GM21529 (cell line): ENCODE measurements around the gene WLS.
"Not testable (repeated sequence)": the region's sequence is repeated elsewhere in the genome, so short reads cannot be mapped to it uniquely, and the experiment has no call there.

Source experiments
- ATAC-seq: cut with Tn5 transposase; IDR thresholded peaks from one replicate; pipeline ENCODE4 v1.9.1; 2021; ENCODE audit not compliant: unreplicated experiment

WLS gene

DNA sequence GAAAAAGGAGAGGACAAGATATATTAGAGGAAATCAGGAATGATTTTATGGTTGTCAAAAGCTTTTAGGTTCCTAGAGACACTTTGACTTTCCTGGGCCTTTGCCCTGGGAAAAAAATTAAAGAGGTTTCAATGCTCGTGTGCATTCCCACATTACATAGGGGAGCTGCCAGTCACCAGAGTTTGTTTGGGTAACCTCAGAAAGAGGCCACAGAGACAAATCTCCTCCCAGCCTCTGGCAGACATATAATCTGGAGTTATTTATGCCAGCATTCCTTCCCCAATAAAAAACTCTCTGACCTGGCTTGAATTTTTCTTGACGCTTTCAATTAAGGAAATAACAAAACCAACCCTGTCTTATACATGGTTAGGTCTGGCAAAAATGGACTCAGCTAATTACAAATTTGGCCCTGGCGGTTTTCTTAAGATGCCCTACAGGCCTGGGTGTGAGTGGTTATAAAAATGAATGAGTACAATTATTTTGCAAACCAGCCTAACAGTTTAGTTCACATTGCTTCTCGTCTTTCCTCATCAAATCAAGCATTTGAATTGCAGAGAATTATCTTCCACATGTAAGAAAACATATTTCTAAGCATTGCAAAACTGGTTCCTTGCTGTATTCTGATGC is 63.7 kb downstream of the WLS start:
- ATAC-seq: no peak

DNA sequence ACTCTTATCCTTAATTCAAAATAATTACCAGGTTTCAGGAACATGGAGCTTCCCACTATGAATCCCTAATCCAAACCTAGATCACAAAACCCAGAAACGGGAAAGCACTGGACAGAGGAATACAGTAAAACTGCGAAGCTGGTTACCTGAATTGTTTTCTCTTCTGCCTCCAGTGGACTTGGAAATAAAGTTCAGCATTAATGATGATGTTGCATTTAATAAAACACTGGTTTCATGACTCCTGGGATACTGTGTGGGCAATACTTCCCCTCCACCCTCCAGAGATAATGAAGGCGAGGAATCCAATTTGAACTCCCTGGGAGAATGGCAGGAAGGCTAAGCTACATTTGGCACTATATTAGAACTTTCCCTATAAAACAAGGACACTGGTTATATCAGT is 65.1 kb downstream of the WLS start:
- ATAC-seq: no peak

DNA sequence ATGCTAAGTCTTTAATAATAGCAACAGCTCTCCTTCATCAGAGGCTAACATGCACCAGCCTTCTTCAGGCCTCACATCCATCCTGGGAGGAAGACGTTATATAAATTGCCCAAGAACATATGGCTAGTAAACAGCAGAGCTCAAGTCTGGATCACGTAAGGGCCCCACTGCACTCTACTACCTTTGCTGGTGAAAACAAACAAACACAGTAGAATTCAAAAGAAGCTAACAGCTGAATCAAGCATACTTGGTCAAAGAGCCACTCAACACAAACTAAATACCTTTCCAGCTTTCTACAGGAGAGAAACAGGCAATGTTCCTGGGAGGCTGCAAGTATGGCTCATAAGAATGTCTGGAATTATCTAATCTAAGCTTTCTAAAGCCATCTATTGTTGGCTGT is 66.0 kb downstream of the WLS start:
- ATAC-seq: no peak

DNA sequence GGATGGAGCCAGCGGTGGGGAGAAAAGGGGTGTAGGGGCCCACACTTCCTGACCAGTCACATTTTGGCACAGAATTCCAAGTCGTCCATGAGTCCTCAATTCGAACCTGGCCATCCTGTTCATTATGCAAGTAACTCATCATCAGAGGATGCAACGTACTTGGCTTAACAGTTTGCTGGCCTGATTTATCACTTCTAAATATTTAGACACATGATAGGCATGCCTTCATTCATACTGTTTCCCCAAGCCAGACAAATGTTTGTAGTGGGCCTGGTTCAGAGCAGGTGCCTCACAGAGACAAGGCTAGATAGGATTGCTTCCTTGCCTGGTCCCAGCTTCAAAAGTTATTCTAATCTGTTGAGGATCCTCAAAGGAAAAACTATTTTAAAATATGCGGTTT is 66.7 kb downstream of the WLS start:
- ATAC-seq: no peak

DNA sequence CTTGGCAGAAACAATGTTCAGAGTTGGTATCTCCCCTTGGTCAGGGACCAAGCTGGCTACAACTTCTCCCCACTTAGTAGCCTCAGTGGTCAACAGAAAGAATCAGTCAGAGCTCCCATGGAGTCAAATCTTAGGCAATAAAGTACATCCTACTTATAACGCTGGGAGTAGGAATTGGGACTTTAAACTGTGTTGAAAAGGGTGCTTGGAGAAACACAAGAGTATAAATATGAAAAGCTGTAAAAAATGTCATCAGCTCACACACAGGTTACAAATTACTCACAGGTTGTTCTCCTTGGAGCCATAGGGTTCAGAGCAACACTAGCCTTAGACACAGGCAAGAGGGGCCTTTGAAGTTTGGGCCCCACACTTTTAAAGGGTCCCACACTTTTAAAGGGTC is 67.4 kb downstream of the WLS start:
- no peak for ATAC-seq

DNA sequence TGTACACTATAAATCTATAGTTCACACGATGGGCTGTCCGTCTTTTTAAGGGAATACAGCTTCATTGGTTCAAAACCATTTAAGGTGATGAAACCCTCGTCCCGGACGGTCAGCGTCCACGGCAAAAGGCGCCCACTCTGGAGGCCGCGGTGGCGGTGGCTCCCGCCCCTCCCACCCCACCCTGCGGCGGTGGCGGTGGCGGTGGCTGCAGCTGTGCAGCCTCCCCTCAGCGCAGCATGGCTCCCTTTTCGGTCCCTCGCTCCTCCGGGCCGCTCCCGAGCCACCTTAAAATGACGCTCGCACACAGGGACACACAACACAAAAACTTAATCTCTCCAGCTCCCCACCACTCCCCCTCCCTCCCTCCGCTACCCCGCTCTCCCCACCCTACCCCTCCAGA is 69.1 kb downstream of the WLS start:
- no peak for ATAC-seq

DNA sequence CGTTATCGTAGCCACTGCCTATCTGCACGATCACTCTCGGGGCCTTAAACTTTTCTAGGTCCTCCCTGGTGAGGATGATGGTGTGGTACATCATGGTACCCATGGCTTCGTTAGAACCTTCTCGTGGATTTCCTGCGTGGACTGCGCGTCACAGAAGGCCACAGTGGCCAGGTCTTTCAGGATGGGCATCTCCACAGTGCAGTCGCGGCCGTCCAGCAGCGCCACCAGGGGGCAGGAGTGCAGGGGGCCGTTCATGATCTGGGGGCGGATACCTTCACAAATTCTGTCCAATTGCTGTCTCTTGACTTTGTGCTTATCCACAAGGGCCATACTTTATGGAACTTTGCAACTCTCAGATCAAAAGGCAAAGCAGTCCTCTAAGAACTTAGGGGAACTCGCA is 69.6 kb downstream of the WLS start:
- ATAC-seq: no peak

DNA sequence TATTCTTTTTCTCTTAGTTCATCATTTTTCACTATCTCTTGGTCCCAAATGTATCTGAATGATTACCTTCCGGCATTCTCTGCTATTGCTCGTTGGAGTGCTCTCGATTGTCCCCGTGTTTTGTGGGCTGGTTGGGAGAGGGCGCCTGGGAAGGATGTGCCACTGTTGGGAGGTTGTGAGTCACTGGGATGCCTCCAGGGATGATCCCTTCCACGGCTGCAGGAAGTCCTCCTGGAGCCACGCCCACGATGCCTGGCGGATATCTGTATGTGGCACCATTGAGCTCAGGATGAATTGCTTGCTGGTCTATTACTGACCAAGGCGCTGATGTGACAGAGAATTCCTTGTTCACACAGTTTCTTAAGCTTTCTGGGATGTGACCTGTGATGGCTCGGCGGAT is 70.7 kb downstream of the WLS start:
- not testable (repeated sequence) for ATAC-seq

DNA sequence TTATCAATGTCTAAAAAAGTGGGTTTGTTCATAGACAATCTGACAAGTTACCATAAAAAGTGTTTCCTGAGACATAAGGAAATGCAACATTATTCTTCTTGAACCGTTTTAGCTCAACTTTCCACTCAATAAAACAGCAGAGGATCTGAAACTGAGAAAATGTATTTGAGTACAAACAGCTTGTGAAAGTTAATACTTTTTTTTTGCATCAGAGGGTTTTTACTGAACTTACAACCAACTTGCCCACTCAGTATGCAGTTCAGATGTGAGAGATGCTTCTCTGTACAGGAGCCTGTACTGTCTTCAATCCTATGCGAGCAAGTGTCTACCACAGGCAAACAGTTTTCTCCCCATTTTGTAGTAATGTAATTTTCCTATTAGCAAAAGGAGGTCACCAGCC is 71.4 kb downstream of the WLS start:
- peak; percentile 83 for ATAC-seq

DNA sequence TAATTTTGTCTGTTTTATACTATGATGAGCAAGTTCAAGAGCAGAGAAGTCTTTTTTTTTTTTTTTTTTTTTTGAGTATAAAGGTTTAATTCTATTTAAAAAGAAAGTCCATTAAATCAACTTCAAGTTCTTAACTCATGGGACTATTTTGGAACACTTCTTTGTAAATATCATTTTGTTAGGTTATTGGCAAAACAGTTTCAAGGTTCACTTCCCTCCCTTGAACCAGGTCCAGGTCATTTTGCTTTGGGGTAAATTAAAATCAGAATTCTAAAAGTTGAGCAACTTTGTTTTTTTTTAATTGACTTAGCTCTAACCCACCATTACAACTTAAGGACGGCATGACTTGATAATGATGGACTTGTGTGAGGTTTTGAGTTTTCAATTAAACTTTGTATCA is 72.3 kb downstream of the WLS start:
- ATAC-seq: no peak

DNA sequence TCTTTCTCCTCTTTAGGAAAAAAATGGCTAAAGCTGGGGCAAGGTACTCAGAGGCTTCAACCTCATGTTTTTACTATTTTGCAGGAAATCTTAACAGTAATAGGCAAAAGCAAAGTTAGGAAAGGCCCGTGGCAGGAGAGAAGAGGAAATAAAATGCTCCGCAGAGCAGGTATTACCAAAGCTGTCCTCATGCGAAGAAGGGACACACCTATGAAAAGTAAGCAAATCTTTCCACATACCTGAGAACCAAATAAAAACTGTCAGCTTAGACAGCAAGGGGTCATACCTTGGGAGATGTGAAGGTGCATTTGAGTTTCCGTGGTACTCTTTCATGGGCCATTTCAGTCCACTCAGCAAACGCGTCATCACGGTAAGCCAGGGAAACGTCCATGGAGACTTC is 73.5 kb downstream of the WLS start:
- no peak for ATAC-seq

DNA sequence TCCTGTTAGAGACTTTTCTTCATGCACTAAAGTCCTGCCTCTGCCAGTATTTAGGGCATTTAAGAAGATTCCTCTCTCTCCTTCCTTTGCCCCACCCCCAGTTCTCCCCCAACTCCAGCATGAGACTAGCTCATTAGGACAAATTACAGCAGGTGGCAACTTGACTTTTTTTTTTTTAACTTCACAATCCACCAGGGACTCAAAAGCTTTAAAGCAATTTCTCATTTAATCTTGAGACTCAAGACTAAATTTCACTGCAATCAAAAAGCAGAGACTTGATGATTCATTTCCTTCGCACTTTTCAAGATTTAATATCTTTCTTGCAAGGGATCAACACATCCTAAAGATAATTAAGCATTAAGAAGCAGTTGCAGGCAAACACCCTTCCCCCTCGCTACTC is 74.9 kb downstream of the WLS start:
- no peak for ATAC-seq

DNA sequence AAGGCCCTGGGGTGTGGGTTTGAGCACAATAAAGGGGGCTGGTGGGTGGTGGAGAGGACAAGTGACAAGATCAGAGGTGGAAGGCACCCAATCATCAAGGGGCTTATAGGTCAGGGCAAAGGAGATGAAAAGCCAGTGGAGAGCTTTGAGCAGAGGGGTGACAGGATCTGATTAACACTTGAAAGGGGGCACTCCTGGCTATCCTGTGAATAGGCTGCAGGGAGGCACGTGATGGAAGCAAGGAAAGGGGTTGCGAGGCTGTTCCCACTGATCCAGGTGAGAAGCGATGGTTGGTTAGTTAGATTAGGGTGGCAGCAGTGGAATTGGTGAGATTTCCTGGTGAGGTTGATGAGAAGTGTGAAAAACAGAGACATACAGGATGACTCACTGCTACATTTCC is 80.6 kb downstream of the WLS start:
- ATAC-seq: no peak

DNA sequence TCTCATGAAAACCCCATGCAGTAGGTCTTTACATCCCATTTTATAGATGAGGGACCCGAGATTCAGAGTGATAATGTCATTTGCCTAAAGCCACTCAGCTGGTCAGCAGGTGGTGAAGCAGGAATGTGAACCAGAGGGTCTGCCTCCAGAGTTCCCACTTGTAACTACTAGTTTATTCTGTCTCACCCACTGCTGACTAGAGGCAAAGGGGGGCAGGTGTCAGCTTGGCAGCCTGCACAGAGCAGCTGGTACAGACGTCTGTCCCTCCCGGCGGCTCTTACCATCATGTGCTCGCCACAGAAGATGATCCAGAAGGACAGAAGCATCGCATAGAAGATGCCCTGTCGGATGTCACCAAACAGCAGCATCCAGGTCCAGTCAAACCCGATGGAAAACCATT is 82.4 kb downstream of the WLS start:
- ATAC-seq: no peak

DNA sequence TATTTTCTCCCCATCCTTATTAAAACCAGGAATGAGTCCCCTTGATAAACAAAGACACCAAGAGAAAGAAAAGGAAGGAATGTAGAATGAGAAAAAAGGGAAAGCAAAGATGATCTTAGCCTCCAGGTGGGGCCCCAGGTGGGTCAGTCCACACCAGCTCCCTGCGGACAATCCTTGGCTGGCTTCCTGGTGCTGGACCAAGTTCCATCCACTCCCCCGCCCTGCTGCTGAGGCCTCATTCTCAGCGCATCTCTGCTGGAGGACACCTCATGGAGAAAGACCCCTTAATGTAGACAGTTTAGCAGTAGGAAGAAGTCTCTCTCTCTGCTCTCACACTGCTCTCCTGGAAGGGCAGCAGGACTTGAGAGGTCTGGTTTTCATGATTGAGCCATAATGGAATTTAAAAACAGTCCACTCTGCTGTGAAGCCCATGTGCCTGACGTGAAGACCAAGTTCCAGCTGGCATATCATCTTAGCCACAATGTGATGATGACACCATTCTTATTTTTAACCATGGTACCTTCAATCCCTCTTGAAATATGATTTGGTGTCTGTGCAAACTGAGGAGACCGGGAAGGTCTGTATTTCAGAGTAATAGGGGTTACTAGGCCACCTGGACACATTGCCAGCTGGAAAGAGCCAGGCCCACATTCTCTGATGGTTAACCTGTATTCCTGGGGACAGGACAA is 83.1 kb downstream of the WLS start:
- no peak for ATAC-seq

DNA sequence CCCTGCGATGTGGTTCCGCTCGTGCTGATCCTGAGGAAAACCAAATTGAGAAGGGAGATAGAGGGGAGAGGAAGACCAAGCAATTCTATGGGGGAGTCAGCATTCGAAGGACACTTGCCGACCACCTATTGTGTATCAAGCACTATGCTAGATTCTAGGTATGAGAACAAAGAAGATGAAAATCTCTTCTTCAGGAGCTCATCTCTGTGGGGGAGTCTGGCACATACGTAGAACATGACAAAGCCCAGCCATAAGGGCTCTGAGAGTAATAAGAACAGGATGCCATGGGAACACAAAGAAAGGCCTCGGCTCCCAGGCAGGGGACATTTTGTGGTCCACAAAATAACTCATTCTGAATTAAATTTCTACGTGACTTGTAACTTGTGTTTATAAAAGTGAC is 83.7 kb downstream of the WLS start:
- ATAC-seq: no peak

DNA sequence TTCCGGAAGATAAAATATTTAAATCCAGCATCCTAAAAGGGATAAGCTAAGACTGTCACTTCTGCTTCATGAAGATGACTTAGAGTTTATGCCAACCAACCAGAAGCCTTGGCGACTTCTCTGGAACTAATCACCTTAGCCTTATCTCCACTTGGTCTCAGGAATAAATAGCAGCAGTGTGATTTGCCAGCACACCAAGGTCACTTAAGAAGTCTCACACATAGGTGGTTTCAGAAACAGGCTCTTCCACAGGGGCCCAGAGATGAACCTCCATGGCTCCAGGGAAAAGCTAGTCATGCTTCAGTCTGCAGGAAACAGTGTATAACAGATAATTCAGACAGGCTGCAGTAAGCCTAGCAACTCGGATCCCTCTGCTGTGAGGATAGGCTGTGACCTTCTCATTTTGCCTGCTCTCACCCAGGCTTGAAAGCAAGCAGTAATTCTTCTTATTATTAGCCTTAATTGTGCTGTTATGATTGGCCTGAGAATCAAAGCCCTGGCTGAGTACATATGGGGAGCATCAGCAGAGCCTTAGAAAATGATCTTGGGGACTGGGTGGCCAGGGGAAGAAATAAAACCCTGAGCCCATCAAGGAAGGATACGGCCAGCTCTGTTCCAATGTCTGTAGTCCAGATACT is 84.7 kb downstream of the WLS start:
- ATAC-seq: no peak

DNA sequence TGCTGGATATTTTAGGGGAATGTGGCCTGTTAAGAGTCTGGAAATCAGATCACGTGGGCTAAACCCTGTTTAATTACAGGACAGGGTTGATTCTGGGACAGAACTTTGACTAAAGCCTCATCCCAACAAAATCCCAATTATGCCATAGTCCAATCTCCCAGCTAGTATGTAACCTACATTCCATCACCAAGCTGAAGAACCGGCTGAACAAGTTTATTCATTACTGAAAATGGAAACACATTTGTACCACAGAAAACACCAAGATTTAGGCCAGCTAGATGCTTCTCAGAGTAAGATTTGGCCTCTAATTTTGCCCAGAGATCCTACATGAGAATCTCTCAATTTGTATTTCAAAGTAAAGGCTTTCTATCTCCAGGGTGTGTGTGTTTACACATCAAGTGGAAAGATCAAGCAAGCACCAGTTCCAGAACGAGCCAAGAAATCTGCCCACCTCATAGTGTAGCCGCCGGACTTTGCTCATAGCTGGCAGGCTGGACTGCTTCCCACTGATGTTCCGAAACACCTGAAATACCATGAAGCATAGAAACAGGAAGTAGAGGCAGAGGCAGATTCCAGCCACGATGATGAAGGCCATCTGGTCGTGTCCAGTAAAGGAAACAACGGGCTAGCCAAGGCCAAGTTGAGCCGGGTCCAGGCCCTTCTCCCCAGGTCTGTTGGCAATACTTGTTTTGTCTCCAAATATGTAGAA is 86.8 kb downstream of the WLS start:
- ATAC-seq: no peak

DNA sequence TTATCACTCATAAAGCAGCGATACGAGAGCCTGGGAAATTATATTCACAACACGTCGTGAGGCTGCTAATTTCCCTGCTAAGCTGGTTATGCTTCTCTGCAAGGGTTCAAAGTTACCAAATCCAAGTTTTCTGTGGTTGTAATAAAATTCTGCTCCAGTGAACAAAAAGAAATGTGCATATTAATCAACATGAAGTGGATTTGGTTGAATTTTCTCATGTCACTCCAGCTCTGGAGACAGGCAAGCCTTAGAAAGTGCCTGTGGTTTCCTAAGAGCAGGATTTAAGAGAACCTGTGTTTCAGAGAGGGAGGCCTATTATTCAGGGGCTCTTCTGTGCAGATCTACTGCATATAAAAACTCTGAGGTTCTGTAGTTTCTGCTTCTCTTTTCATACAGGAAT is 87.5 kb downstream of the WLS start:
- no peak for ATAC-seq

DNA sequence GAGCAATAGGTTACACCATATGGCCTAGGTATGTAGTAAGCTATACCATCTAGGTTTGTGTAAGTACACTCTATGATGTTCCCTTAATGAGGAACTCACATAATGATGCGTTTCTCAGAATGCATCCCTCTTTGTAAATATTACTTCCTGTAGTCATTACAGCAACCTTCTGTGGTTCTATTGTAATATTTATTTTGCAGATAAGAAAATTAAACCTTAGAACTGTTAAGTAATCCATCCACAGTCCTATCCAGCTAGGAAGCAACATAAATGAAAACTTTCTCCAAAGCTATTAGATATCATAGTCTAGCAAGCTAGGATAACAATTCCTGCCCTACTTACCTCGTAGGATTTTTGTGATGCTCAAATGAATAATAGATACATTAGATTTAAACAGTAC is 88.7 kb downstream of the WLS start:
- ATAC-seq: no peak

DNA sequence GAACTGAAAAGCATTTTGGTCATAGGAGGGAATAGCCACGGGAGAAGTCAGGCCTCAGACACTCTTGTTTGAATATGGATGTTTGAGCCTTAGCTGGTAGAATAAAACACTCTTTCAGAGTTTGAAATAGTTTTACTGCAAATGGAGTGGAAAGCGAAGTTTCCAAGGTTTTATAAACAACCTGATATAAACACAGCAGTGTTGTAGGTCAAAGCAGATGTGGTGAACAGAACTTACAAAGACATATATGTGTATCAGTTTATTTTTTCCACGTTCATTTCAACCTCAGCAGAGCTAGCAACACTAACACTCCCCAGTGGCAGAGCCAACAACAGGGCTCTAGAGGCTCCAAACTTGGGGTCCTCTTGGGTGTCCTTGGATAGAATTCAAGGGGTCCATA is 89.9 kb downstream of the WLS start:
- no peak for ATAC-seq

DNA sequence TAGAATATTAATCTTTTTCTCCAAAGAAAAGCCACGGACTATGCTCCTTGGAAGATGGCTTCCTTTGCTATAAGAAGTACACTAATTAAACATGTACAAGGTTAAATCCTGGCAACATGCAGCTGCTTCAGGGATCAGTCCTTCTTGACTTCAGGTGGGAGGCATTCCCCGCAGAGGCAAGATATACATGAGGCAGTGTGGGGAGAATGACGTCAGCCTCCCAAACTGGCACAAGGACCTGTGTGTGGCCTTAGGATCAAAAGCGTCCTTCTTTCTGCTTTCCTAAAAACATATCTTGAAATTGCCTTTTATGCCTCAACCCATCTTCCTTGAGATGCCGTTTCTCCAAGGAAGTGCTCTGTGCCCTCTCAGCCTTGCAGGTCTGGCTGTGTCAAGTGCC is 90.3 kb downstream of the WLS start:
- no peak for ATAC-seq
